Suprapubic skin (tissue), 4 donors: Measurements from ENCODE around the gene FREY1. TPM values are rescaled to one million over a fixed set of nuclear protein-coding genes. Genes with fewer than 3 reads are reported as not detected.

Experiments
- DNase-seq, 2 donors: peaks; one replicate each; pipeline ENCODE4 v3.0.0-alpha.2; 2019; ENCODE audit warnings: low spot score in 2 of 2
- H3K27ac ChIP-seq: fragments of 200-600 bp; sonication (generic); one replicate; pipeline ENCODE4 v1.5.1; 2019
- H3K27me3 ChIP-seq: fragments of 200-600 bp; sonication (generic); one replicate; pipeline ENCODE4 v1.5.1; 2019
- H3K36me3 ChIP-seq: fragments of 200-600 bp; sonication (generic); one replicate; pipeline ENCODE4 v1.5.1; 2019
- H3K4me1 ChIP-seq: fragments of 200-600 bp; sonication (generic); one replicate; pipeline ENCODE4 v1.5.1; 2019
- H3K4me3 ChIP-seq: fragments of 200-600 bp; sonication (generic); one replicate; pipeline ENCODE4 v1.5.1; 2019; ENCODE audit warnings: mild to moderate bottlenecking
- H3K9me3 ChIP-seq: fragments of 200-600 bp; sonication (generic); one replicate; pipeline ENCODE4 v1.5.1; 2019
- EP300 ChIP-seq: sonication (generic); formaldehyde crosslinking; IDR thresholded peaks from one replicate; pipeline ENCODE4 v1.6.1; 2017; ENCODE audit warnings: antibody characterized with exemption
- POLR2A ChIP-seq, 2 donors: fragments of 450-650 bp; IDR thresholded peaks; one replicate each; pipeline ENCODE4 v1.6.1; 2017; ENCODE audit warnings: antibody characterized with exemption in 2 of 2, mild to moderate bottlenecking in 2 of 2, moderate library complexity in 2 of 2
- POLR2AphosphoS5 ChIP-seq, 3 donors: sonication (generic); formaldehyde crosslinking; IDR thresholded peaks; one replicate each; pipeline ENCODE4 v1.6.1; 2017; ENCODE audit warnings: antibody characterized with exemption in 3 of 3
- WGBS: methylation state at CpG from one replicate; pipeline ENCODE4 v1.1.5; 2018; 5-methylcytosine and 5-hydroxymethylcytosine counted together
- total RNA-seq, 4 donors: library from RNA; depleted of rRNA; stranded (reverse); fragments of >200 nt; gene quantifications; one replicate each; pipeline ENCODE4 v1.1.0, GENCODE V29; 2016
- TF ChIP-seq, protein P1 (sequence below), 2 donors: fragments of 200-600 bp in 1 of 2; fragments of 450-650 bp in 1 of 2; sonication (generic) in 1 of 2; IDR thresholded peaks; one replicate each; pipeline ENCODE4 v1.5.1; 2016 to 2019; ENCODE audit warnings: antibody characterized with exemption in 2 of 2, mild to moderate bottlenecking in 1 of 2, moderate library complexity in 1 of 2

The FREY1 gene
- total RNA-seq, 4 donors from 2014 or later = 1.7 to 3.7 (median 1.7) TPM; not detected in 1

DNA sequence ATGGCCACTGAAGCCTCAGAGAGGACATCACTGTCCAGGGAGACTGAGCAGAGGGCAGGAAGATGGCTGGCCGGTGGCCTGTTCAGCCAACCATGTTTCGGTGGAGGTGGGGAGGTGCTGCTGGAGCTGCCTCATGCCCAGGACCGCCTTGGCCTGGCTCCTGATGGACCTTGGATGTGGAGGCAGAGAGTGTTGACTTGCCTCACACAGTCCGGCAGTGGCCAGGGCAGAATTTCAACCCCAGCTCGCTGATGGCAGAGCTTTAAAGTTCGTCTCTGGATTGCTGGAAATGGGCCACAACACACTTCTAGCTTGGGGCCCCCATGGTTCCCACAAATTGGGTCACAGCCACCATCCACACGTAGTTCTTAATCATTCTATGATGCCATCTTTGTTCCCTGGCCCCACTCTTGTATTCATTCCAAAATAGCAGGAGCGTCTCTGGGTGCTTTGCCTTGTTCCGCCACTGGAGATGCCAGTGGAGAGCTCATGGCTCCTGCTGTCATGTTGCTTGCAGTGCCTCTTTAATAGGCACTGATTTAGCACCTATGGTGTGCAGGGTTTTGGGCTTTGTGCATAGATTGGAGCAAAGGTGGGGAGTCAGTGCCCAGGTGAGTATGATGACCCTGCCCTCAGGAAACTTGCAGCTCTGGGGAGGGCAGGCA is 16.1 kb downstream of the FREY1 start:
- no peak for DNase-seq
- Histone ChIP-seq H3K27me3 (no peaks in the 10 kb centered on the region), H3K9me3 (no peaks in the 10 kb centered on the region), H3K27ac (no peak overlapping the region), H3K4me1 (peaks cover 3% of the 10 kb centered on the region), H3K36me3 (no peaks in the 10 kb centered on the region), H3K4me3 (no peak overlapping the region)
- WGBS = 70% methylated on average over 7 of the region's 9 CpGs
- no peak for TF ChIP-seq POLR2A (IDR thresholded peaks at IDR 0.05)

DNA sequence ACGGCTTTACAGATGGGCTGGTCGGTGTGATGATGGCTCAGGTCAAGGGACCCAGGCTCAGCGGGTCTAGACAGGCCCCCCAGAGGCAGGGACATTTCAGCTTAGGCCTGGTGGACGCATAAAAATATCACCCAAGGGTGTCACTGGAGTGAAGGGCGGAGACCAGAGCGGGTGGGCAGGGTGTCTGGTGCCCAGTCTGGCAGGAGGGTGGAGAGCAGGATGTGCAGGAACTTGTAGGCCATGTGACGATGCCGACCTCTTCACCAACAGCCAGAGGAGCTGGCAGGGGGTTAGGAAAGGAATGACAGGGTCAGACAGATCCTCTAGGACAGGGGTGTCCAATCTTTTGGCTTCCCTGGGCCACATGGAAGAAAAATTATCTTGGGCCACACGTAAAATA is 17.1 kb downstream of the FREY1 start:
- Histone ChIP-seq H3K9me3 (no peaks in the 10 kb centered on the region), H3K27me3 (no peaks in the 10 kb centered on the region), H3K27ac (no peak overlapping the region), H3K4me3 (no peak overlapping the region), H3K4me1 (peaks cover 11% of the 10 kb centered on the region), H3K36me3 (no peaks in the 10 kb centered on the region)
- TF ChIP-seq, protein P1, sequence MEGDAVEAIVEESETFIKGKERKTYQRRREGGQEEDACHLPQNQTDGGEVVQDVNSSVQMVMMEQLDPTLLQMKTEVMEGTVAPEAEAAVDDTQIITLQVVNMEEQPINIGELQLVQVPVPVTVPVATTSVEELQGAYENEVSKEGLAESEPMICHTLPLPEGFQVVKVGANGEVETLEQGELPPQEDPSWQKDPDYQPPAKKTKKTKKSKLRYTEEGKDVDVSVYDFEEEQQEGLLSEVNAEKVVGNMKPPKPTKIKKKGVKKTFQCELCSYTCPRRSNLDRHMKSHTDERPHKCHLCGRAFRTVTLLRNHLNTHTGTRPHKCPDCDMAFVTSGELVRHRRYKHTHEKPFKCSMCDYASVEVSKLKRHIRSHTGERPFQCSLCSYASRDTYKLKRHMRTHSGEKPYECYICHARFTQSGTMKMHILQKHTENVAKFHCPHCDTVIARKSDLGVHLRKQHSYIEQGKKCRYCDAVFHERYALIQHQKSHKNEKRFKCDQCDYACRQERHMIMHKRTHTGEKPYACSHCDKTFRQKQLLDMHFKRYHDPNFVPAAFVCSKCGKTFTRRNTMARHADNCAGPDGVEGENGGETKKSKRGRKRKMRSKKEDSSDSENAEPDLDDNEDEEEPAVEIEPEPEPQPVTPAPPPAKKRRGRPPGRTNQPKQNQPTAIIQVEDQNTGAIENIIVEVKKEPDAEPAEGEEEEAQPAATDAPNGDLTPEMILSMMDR (IDR thresholded peaks at IDR 0.05) = no peak
- TF ChIP-seq POLR2A (IDR thresholded peaks at IDR 0.05) (no peak), EP300 (no peak), POLR2AphosphoS5 (IDR thresholded peaks at IDR 0.05) (no peak)
- WGBS = 72% methylated on average over 9 of the region's 9 CpGs
- no peak for DNase-seq

DNA sequence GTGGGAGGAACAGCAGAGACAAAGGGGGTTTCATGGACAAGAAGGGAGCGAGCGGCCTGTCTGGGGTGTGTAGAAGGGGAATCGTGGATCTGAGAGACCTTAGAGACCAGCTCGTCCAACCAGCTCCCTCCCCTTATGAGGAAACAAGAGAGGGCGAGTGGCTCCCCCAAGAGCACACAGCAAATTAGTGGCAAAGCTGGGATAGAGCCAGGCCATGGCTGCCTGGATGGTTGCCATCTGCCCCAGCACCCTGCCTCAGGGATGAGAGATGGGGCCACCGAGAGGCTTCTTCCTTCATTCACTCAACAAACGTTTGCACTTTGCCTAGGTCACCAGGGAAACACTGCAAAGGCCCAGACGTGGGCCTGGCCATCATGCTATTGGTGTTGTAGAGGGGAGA is 17.5 kb downstream of the FREY1 start:
- no peaks in the 10 kb centered on the region for H3K9me3 ChIP-seq
- H3K36me3 ChIP-seq = no peaks in the 10 kb centered on the region
- no peak overlapping the region for H3K27ac ChIP-seq
- DNase-seq = no peak
- H3K4me3 ChIP-seq = no peak overlapping the region
- H3K4me1 ChIP-seq = peaks cover 11% of the 10 kb centered on the region
- no peak for TF ChIP-seq POLR2AphosphoS5 (IDR thresholded peaks at IDR 0.05)
- TF ChIP-seq EP300 = no peak
- TF ChIP-seq POLR2A (IDR thresholded peaks at IDR 0.05) = no peak
- TF ChIP-seq, protein P1 (IDR thresholded peaks at IDR 0.05) = no peak
- H3K27me3 ChIP-seq = no peaks in the 10 kb centered on the region
- WGBS = 83% methylated on average over 8 of the region's 8 CpGs

DNA sequence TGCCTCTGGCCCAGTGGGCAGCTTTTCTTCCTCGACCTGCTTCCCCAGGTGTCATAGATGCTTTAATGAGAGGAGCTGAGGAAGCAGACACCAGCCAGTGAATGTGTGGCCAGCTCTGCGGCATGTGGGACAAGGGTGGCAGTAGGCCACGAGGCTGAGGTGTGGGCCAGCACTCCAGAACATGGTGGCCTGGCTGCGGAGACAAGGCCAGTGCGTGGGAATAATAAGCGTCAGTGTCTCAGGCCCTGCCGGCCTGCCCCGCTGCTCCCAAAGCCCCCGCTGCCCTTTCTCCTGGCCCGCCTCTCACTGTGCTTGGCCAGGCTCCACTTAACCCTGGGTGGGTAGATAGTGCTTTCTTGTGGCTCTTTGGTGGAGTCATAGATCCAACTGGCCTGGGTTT is 19.5 kb downstream of the FREY1 start:
- no peaks in the 10 kb centered on the region for H3K9me3 ChIP-seq
- peaks cover 11% of the 10 kb centered on the region for H3K4me1 ChIP-seq
- H3K36me3 ChIP-seq = peaks cover 1% of the 10 kb centered on the region
- no peaks in the 10 kb centered on the region for H3K27me3 ChIP-seq
- no peak overlapping the region for H3K4me3 ChIP-seq
- DNase-seq = no peak
- WGBS = 83% methylated on average over 10 of the region's 10 CpGs
- TF ChIP-seq EP300 (no peak), POLR2AphosphoS5 (IDR thresholded peaks at IDR 0.05) (no peak), POLR2A (IDR thresholded peaks at IDR 0.05) (no peak)
- TF ChIP-seq, protein P1 (IDR thresholded peaks at IDR 0.05) = no peak
- no peak overlapping the region for H3K27ac ChIP-seq

DNA sequence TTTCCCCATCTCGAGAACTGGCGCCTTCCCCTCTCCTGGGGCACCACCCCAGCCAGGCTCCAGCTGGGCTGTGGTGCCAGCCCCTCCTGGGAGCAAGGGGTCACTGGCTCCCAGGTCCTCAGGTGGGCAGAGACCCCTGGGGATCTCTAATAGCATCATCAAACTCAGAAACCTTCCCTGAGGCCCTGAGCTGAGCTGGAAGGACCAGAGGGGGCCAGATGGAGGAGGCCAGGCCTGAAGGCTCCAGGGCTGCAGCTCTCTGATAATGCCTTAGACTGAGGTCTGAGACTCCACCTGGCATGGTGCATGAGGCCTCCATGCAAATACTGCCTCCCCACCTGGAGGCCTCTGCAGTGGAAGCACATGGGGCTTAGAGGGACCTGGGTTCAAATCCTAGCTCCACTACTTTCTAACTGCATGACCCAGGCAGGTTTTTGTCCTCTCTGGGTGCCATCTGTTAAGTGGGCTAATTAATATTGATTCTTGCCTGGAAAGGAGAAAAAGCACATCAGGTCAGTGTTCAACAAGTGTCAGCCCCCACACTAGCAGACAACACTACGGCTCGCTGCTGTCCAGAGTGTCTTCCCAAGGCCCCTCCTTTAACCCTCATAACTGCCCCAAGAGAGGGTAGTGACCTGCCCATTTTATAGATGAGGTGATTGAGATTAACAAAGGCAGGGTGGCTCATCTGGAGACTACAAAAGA is 20.1 kb downstream of the FREY1 start:
- Histone ChIP-seq H3K36me3 (peaks cover 7% of the 10 kb centered on the region), H3K9me3 (no peaks in the 10 kb centered on the region), H3K4me1 (peaks cover 11% of the 10 kb centered on the region), H3K4me3 (no peak overlapping the region), H3K27ac (no peak overlapping the region), H3K27me3 (no peaks in the 10 kb centered on the region)
- 96% methylated on average over 4 of the region's 4 CpGs for WGBS
- DNase-seq = no peak
- TF ChIP-seq POLR2A (IDR thresholded peaks at IDR 0.05) (no peak), POLR2AphosphoS5 (IDR thresholded peaks at IDR 0.05) (no peak), EP300 (no peak)
- TF ChIP-seq, protein P1 (IDR thresholded peaks at IDR 0.05) = no peak
